Uterus (tissue), 2 donors: ENCODE measurements around the gene HSPG2.
"Not testable (repeated sequence)": the region's sequence is repeated elsewhere in the genome, so short reads cannot be mapped to it uniquely, and the experiment has no call there.

Experiments used
- POLR2A ChIP-seq, 2 donors: fragments of 450-650 bp; IDR thresholded peaks; one replicate each; pipeline ENCODE4 v1.6.1; 2016; ENCODE audit warnings: antibody characterized with exemption in 2 of 2, mild to moderate bottlenecking in 1 of 2, moderate library complexity in 1 of 2
- TF ChIP-seq, protein P1 (sequence below), 4 experiments: fragments of 200-600 bp in 2 of 4; fragments of 450-650 bp in 2 of 4; sonication (generic) in 2 of 4; IDR thresholded peaks; one replicate each; pipeline ENCODE4 v1.5.1; 2016 to 2019; ENCODE audit warnings: antibody characterized with exemption in 4 of 4, mild to moderate bottlenecking in 2 of 4, moderate library complexity in 1 of 4

DNA sequence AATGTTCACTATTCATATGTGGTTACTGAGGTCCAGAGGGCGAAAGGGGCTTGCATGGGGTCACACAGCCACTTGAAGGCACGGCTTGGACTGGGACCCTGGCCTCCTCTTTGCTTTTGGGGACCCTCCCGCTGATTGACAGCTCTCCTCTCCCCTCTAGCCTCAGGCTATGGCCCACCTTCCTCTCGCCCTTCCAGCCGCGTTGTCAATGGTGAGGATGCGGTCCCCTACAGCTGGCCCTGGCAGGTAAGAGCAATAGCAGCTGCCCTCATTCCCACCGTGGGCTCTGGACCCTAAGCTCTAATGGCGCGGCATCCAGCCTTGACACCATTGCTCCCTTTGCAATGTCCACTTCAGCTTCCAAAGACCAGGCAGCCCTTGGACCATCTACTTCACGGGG, 41.1 kb upstream of the HSPG2 start:
- TF ChIP-seq, protein P1, sequence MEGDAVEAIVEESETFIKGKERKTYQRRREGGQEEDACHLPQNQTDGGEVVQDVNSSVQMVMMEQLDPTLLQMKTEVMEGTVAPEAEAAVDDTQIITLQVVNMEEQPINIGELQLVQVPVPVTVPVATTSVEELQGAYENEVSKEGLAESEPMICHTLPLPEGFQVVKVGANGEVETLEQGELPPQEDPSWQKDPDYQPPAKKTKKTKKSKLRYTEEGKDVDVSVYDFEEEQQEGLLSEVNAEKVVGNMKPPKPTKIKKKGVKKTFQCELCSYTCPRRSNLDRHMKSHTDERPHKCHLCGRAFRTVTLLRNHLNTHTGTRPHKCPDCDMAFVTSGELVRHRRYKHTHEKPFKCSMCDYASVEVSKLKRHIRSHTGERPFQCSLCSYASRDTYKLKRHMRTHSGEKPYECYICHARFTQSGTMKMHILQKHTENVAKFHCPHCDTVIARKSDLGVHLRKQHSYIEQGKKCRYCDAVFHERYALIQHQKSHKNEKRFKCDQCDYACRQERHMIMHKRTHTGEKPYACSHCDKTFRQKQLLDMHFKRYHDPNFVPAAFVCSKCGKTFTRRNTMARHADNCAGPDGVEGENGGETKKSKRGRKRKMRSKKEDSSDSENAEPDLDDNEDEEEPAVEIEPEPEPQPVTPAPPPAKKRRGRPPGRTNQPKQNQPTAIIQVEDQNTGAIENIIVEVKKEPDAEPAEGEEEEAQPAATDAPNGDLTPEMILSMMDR (IDR thresholded peaks at IDR 0.05), result not testable (repeated sequence)
- not testable (repeated sequence) for TF ChIP-seq POLR2A (IDR thresholded peaks at IDR 0.05)
